CD4-positive, alpha-beta T cell treated with Interferon gamma for 1 hour (primary cell): ENCODE data around the gene GAK.
"Not testable (repeated sequence)": the region's sequence is repeated elsewhere in the genome, so short reads cannot be mapped to it uniquely, and the experiment has no call there.

Experiments used
- DNase-seq: peaks from one replicate; pipeline ENCODE4 v3.0.0-alpha.2; 2020

GAK gene

GRCh38 chr4:952881-953573 is 20.9 kb upstream of the GAK start:
- no peak for DNase-seq

DNA sequence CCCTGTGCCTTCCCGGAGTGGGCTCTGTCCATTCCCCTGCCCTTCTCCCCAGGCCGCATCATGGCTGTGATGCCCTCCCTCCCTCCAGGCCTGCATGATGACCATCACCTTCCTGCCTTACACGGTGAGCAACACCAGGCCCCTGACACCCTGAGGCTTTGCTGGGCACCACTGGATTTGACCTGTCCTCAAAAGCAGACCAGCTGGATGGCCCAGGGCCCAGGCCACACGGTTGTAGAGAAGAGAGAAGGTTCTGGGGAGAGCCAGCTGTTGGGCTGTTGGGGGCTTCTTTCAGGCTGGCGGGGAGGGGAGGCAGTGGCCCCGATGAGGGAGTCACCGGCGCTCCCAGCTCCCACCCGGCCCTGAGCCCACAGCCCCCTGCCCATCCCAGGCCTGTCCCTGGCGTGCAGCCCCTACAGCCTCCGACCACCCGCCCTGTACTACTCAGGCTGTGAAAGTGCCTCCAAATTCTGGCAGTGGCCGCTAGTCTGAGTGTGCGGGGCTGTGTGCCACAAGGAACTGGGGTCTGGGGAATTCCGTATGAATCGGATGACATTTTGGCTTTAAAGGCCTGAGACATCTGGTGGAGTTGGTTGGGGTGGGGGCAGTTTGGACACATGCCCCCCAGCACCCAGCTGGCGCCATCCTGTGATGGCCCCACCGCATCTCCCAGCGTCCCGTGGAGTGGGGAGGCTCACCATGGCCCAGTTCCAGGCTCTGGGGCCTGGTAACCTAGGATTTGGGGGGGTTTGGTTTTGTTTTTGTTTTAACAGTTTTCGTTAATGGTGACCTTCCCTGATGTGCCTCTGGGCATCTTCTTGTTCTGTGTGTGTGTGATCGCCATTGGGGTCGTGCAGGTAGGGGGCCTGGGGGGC is 19.7 kb upstream of the GAK start:
- no peak for DNase-seq

DNA sequence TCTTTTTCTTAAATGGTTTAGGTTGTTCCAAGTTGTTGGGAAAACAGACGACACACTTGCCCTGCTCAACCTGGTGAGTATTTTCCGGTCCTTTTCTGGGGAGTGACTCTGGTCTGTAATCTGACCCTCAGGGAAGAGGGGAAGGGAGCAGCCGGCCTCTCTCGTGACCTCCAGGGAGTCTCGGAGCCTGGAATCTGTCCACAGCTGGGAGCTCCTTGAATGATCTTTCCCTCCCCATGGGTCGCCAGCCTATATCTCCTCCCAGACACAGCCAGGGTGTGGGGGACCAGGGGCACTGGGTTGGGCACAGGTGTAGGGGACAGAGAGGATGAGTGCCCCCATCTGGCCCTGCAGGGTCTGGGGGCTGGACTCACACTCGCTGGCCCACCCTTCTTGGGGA is 19.1 kb upstream of the GAK start:
- no peak for DNase-seq

GRCh38 chr4:950136-951020 is 18.3 kb upstream of the GAK start:
- DNase-seq: no peak

DNA sequence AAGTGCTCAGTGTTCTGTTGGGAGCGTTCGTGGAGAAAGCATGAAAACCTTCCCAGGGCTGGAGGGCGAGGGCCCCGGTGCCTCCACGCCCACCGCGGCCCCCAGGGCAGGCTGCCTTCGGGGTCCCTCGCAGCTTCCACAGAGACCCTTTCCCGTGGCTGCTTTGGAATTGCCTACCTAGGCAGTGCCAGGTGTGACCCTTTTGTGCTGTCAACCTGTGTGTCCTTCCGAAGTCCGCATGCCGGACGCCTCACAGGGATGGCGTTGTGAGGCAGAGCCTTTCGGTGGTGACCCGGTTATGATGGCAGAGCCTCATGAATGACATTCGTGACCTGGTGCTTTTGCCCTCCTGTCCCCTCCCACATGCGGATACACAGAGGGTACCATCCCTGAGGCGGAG is 17.5 kb upstream of the GAK start:
- no peak for DNase-seq

GRCh38 chr4:948936-949300 is 16.8 kb upstream of the GAK start:
- no peak for DNase-seq

- DNase-seq: no peak
Measured at GRCh38 chr4:948101-948935, 16.2 kb upstream of the GAK start.

GRCh38 chr4:947491-947971 is 15.4 kb upstream of the GAK start:
- DNase-seq: no peak

- DNase-seq: no peak
Measured at GRCh38 chr4:946517-947471, 14.7 kb upstream of the GAK start.

DNA sequence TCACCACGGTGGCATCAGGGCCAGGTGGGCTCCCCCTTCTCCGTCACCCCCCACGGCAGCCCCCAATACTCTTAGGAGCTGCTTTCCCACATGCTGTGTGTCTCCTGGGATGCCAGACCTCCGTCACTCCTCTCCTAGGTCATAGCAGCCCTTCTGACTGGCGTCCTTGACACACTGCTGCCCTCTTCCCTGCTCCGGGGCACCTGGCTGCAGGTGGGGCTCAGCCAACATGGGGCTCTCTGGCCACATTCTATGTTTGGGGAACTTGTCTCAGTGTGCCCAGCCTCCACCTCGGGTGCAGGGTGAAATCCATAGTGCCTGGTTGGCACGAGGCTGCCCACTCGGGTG is 14.0 kb upstream of the GAK start:
- DNase-seq: no peak

- DNase-seq: no peak
Measured at GRCh38 chr4:945274-946102, 13.4 kb upstream of the GAK start.

- not testable (repeated sequence) for DNase-seq
Measured at GRCh38 chr4:939508-939907, 7.4 kb upstream of the GAK start.

DNA sequence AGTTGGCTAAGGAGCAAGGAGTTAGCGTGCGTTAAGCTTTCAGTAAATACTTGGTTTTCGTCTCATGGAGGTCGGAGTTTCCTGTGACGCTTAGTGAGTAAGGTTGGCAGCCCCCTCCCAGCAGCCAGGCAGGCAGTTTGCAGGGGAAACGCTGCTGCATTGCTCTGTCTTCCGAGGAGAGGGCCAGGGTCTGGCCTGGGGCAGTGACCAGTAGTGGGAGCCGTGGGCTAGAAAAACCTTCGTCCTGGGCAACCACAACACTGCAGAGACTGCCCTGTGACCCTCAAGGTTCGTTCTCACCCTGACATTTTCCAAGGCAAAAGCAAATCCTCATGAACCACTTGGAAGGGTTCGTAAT is 576 bp upstream of the GAK start:
- no peak for DNase-seq

GRCh38 chr4:931194-931959 is 739 bp downstream of the GAK start:
- peak; percentile 49 for DNase-seq

GRCh38 chr4:930827-931193 is 1.3 kb downstream of the GAK start:
- no peak for DNase-seq

DNA sequence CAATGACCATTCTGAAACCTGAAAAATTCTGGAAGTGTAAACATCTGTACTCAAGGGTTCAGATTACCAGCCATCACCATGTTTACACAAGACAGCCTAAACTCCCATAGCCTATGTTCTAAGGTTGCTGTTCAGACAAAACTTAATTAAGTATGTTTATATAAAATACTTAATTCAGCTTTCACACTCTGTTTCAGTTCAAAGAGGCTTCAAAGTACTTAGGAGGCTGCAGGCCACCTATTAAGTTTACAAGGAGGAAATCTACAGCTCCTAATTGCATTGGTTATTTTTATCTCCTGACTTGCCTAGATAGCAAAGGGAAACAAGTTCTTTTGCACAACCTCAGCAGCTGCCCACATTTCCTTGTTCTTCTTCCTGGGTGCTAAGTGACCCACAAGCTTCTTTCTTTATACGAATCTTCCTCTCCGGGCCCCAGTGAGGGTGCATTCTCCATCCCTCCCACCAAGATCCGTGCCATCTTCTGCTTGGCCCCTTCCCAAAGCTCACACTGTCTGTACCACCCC is 2.0 kb downstream of the GAK start:
- no peak for DNase-seq

- DNase-seq: no peak
Measured at GRCh38 chr4:929096-929765, 2.9 kb downstream of the GAK start.

GRCh38 chr4:927566-927965 is 4.5 kb downstream of the GAK start:
- DNase-seq: not testable (repeated sequence)

DNA sequence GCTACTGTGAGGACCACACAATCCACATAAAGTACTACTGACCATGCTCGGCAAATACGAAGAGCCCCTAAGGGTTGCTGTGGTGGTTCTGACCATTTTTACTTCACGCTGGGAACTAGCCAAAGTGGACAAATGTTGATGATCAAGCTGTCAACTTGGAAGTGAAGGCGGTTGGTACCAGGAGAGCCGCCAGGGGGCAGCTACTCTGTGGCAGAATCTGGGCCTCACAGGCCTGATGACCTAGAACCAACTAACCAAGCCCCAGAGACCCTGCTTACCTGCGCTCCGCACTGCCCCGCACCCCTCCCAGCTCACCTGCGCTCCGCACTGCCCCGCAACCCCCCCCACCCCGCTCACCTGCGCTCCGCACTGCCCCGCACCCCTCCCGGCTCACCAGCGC is 5.6 kb downstream of the GAK start:
- no peak for DNase-seq
